Panc1 (cell line): ENCODE measurements around the gene HEYL. TPM values are rescaled to one million over a fixed set of nuclear protein-coding genes. Genes with fewer than 3 reads are reported as not detected.

Source experiments
- ATAC-seq: fragments of 200-7000 bp; cut with Tn5 transposase; 2 replicates; pipeline ENCODE4 v1.9.1; 2020; ENCODE audit warnings: mild to moderate bottlenecking, moderate library complexity
- BruUV-seq: library from RNA; stranded (reverse); fragments of 400-500 nt; replicated peaks from 2 replicates; lab custom pipeline; 2021; lab: Mats Ljungman, UMichigan
- CTCF ChIA-PET: fragments of 300-600 bp; sonication (Branson Sonifier 250); formaldehyde crosslinking; loops from one replicate; lab custom pipeline; 2022; ENCODE audit warnings: antibody characterized with exemption; lab: Charles Lee
- POLR2A ChIA-PET: fragments of 300-600 bp; sonication (Branson Sonifier 250); formaldehyde crosslinking; loops from one replicate; lab custom pipeline; 2022; ENCODE audit warnings: antibody characterized with exemption; lab: Charles Lee
- DNase-seq: peaks from one replicate; pipeline ENCODE4 v3.0.0-alpha.2; 2010; ENCODE audit warnings: low read depth, low spot score
- H3K27ac ChIP-seq: 2 replicates; pipeline ENCODE4 v1.5.1; 2011; ENCODE audit warnings: mild to moderate bottlenecking, low read length, inconsistent platforms
- H3K27me3 ChIP-seq: fragments of 200-500 bp; sonication (Bioruptor generic); 2 replicates; pipeline ENCODE4 v1.6.0; 2014; ENCODE audit warnings: low read length, inconsistent platforms; ENCODE audit not compliant: control insufficient read depth, insufficient read depth
- H3K36me3 ChIP-seq: fragments of 200-500 bp; sonication (Bioruptor generic); 2 replicates; pipeline ENCODE4 v1.5.1; 2014; ENCODE audit warnings: inconsistent platforms, mild to moderate bottlenecking, low read length, moderate library complexity; ENCODE audit not compliant: control insufficient read depth, insufficient read depth
- H3K4me1 ChIP-seq: 2 replicates; pipeline ENCODE4 v1.5.1; 2011; ENCODE audit warnings: inconsistent platforms, mild to moderate bottlenecking, low read length, moderate library complexity; ENCODE audit not compliant: control insufficient read depth, insufficient read depth
- H3K4me3 ChIP-seq, 2 experiments: 2 replicates each; pipeline ENCODE4 v1.5.1; 2011 to 2012; ENCODE audit warnings: low read depth in 2 of 2, low read length in 2 of 2, mild to moderate bottlenecking in 2 of 2, inconsistent platforms in 1 of 2, moderate library complexity in 1 of 2
- H3K9me3 ChIP-seq: fragments of 200-500 bp; sonication (Bioruptor generic); 2 replicates; pipeline ENCODE4 v1.5.1; 2014; ENCODE audit warnings: low read depth, mild to moderate bottlenecking, inconsistent platforms, low read length, moderate library complexity; ENCODE audit not compliant: control insufficient read depth, insufficient read depth
- CTCF ChIP-seq: fragments of 450-650 bp; IDR thresholded peaks from 2 replicates; pipeline ENCODE4 v1.5.1; 2017; ENCODE audit warnings: mild to moderate bottlenecking
- POLR2AphosphoS5 ChIP-seq: IDR thresholded peaks from 2 replicates; pipeline ENCODE4 v1.6.1; 2012; ENCODE audit warnings: mild to moderate bottlenecking, low read depth, low read length, moderate library complexity
- SIN3A ChIP-seq: IDR thresholded peaks from 2 replicates; pipeline ENCODE4 v1.6.1; 2012; ENCODE audit warnings: low read depth, mild to moderate bottlenecking, low read length, moderate library complexity, borderline replicate concordance; ENCODE audit not compliant: insufficient read depth
- TCF7L2 ChIP-seq: IDR thresholded peaks from 2 replicates; pipeline ENCODE4 v1.6.1; 2011; ENCODE audit warnings: mild to moderate bottlenecking, low read depth, low read length, inconsistent platforms
- in situ Hi-C: cut with HindIII; loops from 2 replicates; pipeline ENCODE4 v1.10.0; 2016; ENCODE audit warnings: low sequenced_read_pairs, low pct_unique_long_range_greater_than_20kb
- intact Hi-C: fragments of 100-400 bp; cut with micrococcal nuclease; formaldehyde crosslinking; loops from one replicate; pipeline ENCODE4 v1.10.0; 2022; ENCODE audit not compliant: unreplicated experiment
- total RNA-seq: library from RNA; stranded (reverse); gene quantifications from one replicate; pipeline ENCODE4 v1.2.1, GENCODE V29; 2021; ENCODE audit not compliant: unreplicated experiment
- TF ChIP-seq, protein P1 (sequence below), 2 experiments: IDR thresholded peaks; 2 replicates each; pipeline ENCODE4 v1.6.1; 2011 to 2012; ENCODE audit warnings: low read depth in 2 of 2, control low read depth in 1 of 2, low read length in 1 of 2, mild to moderate bottlenecking in 1 of 2, moderate library complexity in 1 of 2; ENCODE audit not compliant: insufficient read depth in 1 of 2

The HEYL gene
- total RNA-seq, 1 experiment from 2014 or later = 2.3 TPM

GRCh38 chr1:39679821-39680220 lies 40.4 kb upstream of the HEYL start:
- ChIA-PET CTCF (interaction anchor here (0.6 kb wide), 1 partner anchor 99 kb away, joined by 4 read pairs; no protein-coding TSS in a partner anchor), POLR2A (no interaction called here)
- Histone ChIP-seq H3K27me3 (no peaks in the 10 kb centered on the region; the same call in 1 of the 2 replicates), H3K9me3 (no peaks in the 10 kb centered on the region), H3K27ac (no peak overlapping the region), H3K4me3 (no peak overlapping the region), H3K4me1 (no peaks in the 10 kb centered on the region), H3K36me3 (no peaks in the 10 kb centered on the region)
- DNase-seq = no peak
- in situ Hi-C loops = no loop called here
- no TSS peak for BruUV-seq
- no peak for ATAC-seq
- intact Hi-C loops = no loop called here
- TF ChIP-seq CTCF (no peak), TCF7L2 (no peak), POLR2AphosphoS5 (no peak), SIN3A (no peak)
- TF ChIP-seq, protein P1, sequence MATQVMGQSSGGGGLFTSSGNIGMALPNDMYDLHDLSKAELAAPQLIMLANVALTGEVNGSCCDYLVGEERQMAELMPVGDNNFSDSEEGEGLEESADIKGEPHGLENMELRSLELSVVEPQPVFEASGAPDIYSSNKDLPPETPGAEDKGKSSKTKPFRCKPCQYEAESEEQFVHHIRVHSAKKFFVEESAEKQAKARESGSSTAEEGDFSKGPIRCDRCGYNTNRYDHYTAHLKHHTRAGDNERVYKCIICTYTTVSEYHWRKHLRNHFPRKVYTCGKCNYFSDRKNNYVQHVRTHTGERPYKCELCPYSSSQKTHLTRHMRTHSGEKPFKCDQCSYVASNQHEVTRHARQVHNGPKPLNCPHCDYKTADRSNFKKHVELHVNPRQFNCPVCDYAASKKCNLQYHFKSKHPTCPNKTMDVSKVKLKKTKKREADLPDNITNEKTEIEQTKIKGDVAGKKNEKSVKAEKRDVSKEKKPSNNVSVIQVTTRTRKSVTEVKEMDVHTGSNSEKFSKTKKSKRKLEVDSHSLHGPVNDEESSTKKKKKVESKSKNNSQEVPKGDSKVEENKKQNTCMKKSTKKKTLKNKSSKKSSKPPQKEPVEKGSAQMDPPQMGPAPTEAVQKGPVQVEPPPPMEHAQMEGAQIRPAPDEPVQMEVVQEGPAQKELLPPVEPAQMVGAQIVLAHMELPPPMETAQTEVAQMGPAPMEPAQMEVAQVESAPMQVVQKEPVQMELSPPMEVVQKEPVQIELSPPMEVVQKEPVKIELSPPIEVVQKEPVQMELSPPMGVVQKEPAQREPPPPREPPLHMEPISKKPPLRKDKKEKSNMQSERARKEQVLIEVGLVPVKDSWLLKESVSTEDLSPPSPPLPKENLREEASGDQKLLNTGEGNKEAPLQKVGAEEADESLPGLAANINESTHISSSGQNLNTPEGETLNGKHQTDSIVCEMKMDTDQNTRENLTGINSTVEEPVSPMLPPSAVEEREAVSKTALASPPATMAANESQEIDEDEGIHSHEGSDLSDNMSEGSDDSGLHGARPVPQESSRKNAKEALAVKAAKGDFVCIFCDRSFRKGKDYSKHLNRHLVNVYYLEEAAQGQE (IDR thresholded peaks at IDR 0.05; ENCODE audit: insufficient read depth in 1 of 2, low read depth in 2 of 2, low read length in 1 of 2) = no peak

- POLR2A ChIA-PET = no interaction called here
- H3K36me3 ChIP-seq = no peaks in the 10 kb centered on the region
Measured at GRCh38 chr1:39678889-39679288, 39.4 kb upstream of the HEYL start.

More at GRCh38 chr1:39678889-39679288, 39.4 kb upstream of the HEYL start:
- TF ChIP-seq, protein P1 (IDR thresholded peaks at IDR 0.05; ENCODE audit: insufficient read depth in 1 of 2, low read depth in 2 of 2, low read length in 1 of 2) = no peak
- TF ChIP-seq CTCF (no peak), TCF7L2 (no peak), POLR2AphosphoS5 (no peak), SIN3A (no peak)
- Histone ChIP-seq H3K4me1 (no peaks in the 10 kb centered on the region), H3K27ac (no peak overlapping the region), H3K27me3 (no peaks in the 10 kb centered on the region; the same call in 1 of the 2 replicates), H3K9me3 (no peaks in the 10 kb centered on the region), H3K4me3 (no peak overlapping the region)
- intact Hi-C loops (no loop called here), in situ Hi-C loops (no loop called here)
- BruUV-seq = no TSS peak
- ATAC-seq (no peak), DNase-seq (no peak)
- CTCF ChIA-PET = interaction anchor here (0.6 kb wide), 2 partner anchors 119 to 339 kb away, joined by 4 to 6 read pairs; no protein-coding TSS in a partner anchor
